22Rv1 (cell line): ENCODE results near the gene PRICKLE4.

Source experiments
- ZFX ChIP-seq: fragments of 450-650 bp; IDR thresholded peaks from 2 replicates; pipeline ENCODE4 v1.6.1; 2017; ENCODE audit warnings: antibody characterized with exemption, borderline replicate concordance
- TF ChIP-seq, protein P1 (sequence below): fragments of 450-650 bp; IDR thresholded peaks from 2 replicates; pipeline ENCODE4 v1.5.1; 2017; ENCODE audit warnings: mild to moderate bottlenecking

DNA sequence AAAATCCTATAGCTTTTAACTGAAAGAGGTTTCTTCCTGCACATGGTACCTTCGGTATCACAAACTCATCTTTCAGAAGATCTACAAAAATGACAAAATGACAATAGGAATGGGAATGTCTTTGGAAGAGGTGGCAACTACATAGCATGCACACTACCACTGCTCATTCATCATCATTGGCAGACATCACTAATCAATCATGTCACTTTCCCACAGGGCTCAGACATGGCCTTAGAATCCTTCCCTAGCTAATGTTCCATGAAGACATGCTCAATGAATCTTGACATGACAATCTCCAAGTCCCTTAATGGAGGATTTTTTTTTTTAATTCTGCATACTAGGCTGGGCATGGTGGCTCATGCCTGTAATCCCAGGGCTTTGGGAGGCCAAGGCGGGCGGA is 30.2 kb upstream of the PRICKLE4 start:
- TF ChIP-seq, protein P1, sequence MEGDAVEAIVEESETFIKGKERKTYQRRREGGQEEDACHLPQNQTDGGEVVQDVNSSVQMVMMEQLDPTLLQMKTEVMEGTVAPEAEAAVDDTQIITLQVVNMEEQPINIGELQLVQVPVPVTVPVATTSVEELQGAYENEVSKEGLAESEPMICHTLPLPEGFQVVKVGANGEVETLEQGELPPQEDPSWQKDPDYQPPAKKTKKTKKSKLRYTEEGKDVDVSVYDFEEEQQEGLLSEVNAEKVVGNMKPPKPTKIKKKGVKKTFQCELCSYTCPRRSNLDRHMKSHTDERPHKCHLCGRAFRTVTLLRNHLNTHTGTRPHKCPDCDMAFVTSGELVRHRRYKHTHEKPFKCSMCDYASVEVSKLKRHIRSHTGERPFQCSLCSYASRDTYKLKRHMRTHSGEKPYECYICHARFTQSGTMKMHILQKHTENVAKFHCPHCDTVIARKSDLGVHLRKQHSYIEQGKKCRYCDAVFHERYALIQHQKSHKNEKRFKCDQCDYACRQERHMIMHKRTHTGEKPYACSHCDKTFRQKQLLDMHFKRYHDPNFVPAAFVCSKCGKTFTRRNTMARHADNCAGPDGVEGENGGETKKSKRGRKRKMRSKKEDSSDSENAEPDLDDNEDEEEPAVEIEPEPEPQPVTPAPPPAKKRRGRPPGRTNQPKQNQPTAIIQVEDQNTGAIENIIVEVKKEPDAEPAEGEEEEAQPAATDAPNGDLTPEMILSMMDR = no peak
- TF ChIP-seq ZFX = no peak
